Heart left ventricle (tissue), 13 donors: ENCODE measurements around the gene LITAFD.
"Not testable (repeated sequence)": the region's sequence is repeated elsewhere in the genome, so short reads cannot be mapped to it uniquely, and the experiment has no call there.

Experiments
- CTCF ChIP-seq, 12 donors: fragments of 200-600 bp; sonication (generic) in 4 of 12; IDR thresholded peaks; one replicate each; pipeline versions ENCODE4 v1.5.0 to v1.8.0; 2018 to 2022; ENCODE audit warnings: antibody characterized with exemption in 12 of 12, mild to moderate bottlenecking in 5 of 12
- POLR2A ChIP-seq, 2 donors: fragments of 450-650 bp; IDR thresholded peaks; one replicate each; pipeline ENCODE4 v1.6.1; 2017; ENCODE audit warnings: antibody characterized with exemption in 2 of 2, mild to moderate bottlenecking in 2 of 2, moderate library complexity in 2 of 2
- donor health status: ischemic (EF 13 %, LVEDD 7.1; RV severe dilation, severe dysfunction).
- donor health status: DM: no; HTN: yes; CAD: no.
- donor health status: DM: no; HTN: no; CAD: no.
- donor health status: ischemic (EF 25% LVEDD 6.9; RV normal size, moderate dysfunction).
- donor health status: ischemic (EF 25% LVEDD 5.7; RV mildly dilated, moderate dysfunction).
- donor health status: ischemic (EF 35%, LVEDD 5.7; RV mildly dilated, moderate dysfunction).
- donor health status: nonischemic (EF 11% LVEDD 7.7; RV severe dilation, severe dysfunction).
- donor health status: DM: yes; HTN: yes; CAD: no.
- donor health status: PGD.
- donor health status: ischemic (EF 29% LVEDD 5.4; RV normal size, mild dysfunction).
- donor health status: nonischemic (EF 23%, LVEDD 6.1; RV moderate dilation, normal function).

- not testable (repeated sequence) for TF ChIP-seq CTCF, POLR2A (IDR thresholded peaks at IDR 0.05)
Measured at GRCh38 chr16:8843296-8843695, 38.9 kb upstream of the LITAFD start.
